Lung (tissue), 12 donors: ENCODE measurements around the gene TRAPPC12. TPM values are rescaled to one million over a fixed set of nuclear protein-coding genes. Genes with fewer than 3 reads are reported as not detected.

ENCODE experiments used
- ATAC-seq: fragments of 200-7000 bp; cut with Tn5 transposase; one replicate; pipeline ENCODE4 v1.9.1; 2020; ENCODE audit warnings: moderate number of reproducible peaks; ENCODE audit not compliant: insufficient read depth, low FRiP score
- DNase-seq, 3 donors: peaks; one replicate each; pipeline ENCODE4 v3.0.0-alpha.2; 2013 to 2017
- H3K27ac ChIP-seq, 2 donors: one replicate each; pipeline ENCODE4 v1.5.1; 2013; ENCODE audit warnings: mild to moderate bottlenecking in 2 of 2, moderate library complexity in 2 of 2, control low read depth in 1 of 2, inconsistent platforms in 1 of 2, low read depth in 1 of 2, low read length in 1 of 2
- H3K27me3 ChIP-seq, 3 donors: one replicate each; pipeline ENCODE4 v1.5.1; 2013; ENCODE audit warnings: low read length in 2 of 3; ENCODE audit not compliant: control insufficient read depth in 3 of 3, insufficient read depth in 3 of 3
- H3K36me3 ChIP-seq, 4 donors: one replicate each; pipeline ENCODE4 v1.5.1; 2013; ENCODE audit warnings: low read length in 4 of 4, mild to moderate bottlenecking in 1 of 4, moderate library complexity in 1 of 4; ENCODE audit not compliant: control insufficient read depth in 4 of 4, insufficient read depth in 4 of 4
- H3K4me1 ChIP-seq, 5 donors: one replicate each; pipeline ENCODE4 v1.5.1; 2013; ENCODE audit warnings: low read length in 5 of 5, mild to moderate bottlenecking in 2 of 5, moderate library complexity in 1 of 5; ENCODE audit not compliant: control insufficient read depth in 5 of 5, insufficient read depth in 5 of 5
- H3K4me3 ChIP-seq: one replicate; pipeline ENCODE4 v1.5.1; 2013; ENCODE audit warnings: mild to moderate bottlenecking, control low read depth, moderate library complexity
- H3K9ac ChIP-seq, 2 donors: one replicate each; pipeline ENCODE4 v1.5.1; 2013; ENCODE audit warnings: low read length in 2 of 2, control low read depth in 1 of 2; ENCODE audit not compliant: insufficient read depth in 1 of 2
- H3K9me3 ChIP-seq, 4 donors: one replicate each; pipeline ENCODE4 v1.5.1; 2013; ENCODE audit warnings: low read length in 3 of 4, mild to moderate bottlenecking in 1 of 4, moderate library complexity in 1 of 4; ENCODE audit not compliant: control insufficient read depth in 4 of 4, insufficient read depth in 3 of 4
- WGBS, 2 donors: extraction: QIAGEN DNeasy Blood & Tissue Kit; methylation state at CpG; one replicate each; pipeline ENCODE4 v1.1.7; 2013; 5-methylcytosine and 5-hydroxymethylcytosine counted together
- polyA plus RNA-seq, 2 donors: library from polyadenylated mRNA; stranded (reverse); fragments of 200-250 nt; gene quantifications; one replicate each; pipeline ENCODE4 v1.2.1, GENCODE V29; 2013
- total RNA-seq, 2 donors: library from RNA; depleted of rRNA in 1 of 2; stranded (reverse); fragments of >200 nt in 1 of 2; gene quantifications; one replicate each; pipeline ENCODE4 v1.2.1, GENCODE V29; 2014 to 2021
- TF ChIP-seq, protein P1 (sequence below): IDR thresholded peaks from 2 replicates; pipeline ENCODE4 v1.5.1; 2012; ENCODE audit warnings: mild to moderate bottlenecking; ENCODE audit errors: control extremely low read depth, extremely low read depth
- donor health status: control.
- donor health status: control.
- donor health status: Bipolar disorder and iron deficiency.
- donor health status: healthy.
- donor health status: DM: yes; HTN: yes; CAD: no.

Gene TRAPPC12
- total and polyA plus RNA-seq, 4 donors, result 49.9 to 117 (median 91.0) TPM

DNA sequence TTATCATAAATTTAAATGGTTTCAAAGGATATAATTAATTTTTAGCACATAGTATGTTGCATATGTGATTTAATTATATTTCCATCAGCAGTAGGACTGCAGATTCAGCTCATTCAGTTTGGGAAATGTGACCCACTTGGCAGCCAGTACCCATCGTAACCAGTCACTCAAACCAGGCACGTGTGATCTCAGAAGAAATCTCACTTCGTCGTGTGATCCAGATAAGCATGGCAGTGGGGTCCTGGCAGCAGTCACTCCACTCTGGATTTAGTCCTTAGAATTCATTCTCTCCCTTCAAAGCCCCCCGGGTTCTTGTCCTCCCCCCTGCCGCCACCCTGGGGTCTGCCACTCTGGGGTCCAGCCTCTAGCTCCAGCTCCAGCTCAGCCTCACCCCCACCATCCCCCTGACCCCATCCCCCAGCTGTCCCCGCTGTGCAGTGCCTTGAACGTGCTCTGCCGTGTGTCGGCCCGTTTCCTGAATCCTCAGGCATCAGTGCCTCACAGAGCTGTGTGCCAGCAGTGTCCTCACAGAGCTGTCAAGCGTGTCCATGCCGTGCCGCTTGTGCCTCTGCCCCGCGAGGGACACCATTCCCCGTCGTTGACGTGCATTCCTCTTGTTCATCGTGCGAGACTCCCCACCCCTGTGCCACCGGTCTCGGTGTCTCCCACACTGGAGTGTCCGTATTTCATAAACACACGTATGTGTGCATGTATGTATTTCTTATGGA lies 34.8 kb downstream of the TRAPPC12 start:
- no peaks in the 10 kb centered on the region for H3K9me3 ChIP-seq
- H3K4me3 ChIP-seq, result no peak overlapping the region
- H3K4me1 ChIP-seq, result peaks cover 0 to 1% (median 0%) of the 10 kb centered on the region in 5 donors
- no peaks in the 10 kb centered on the region for H3K27me3 ChIP-seq
- TF ChIP-seq, protein P1, sequence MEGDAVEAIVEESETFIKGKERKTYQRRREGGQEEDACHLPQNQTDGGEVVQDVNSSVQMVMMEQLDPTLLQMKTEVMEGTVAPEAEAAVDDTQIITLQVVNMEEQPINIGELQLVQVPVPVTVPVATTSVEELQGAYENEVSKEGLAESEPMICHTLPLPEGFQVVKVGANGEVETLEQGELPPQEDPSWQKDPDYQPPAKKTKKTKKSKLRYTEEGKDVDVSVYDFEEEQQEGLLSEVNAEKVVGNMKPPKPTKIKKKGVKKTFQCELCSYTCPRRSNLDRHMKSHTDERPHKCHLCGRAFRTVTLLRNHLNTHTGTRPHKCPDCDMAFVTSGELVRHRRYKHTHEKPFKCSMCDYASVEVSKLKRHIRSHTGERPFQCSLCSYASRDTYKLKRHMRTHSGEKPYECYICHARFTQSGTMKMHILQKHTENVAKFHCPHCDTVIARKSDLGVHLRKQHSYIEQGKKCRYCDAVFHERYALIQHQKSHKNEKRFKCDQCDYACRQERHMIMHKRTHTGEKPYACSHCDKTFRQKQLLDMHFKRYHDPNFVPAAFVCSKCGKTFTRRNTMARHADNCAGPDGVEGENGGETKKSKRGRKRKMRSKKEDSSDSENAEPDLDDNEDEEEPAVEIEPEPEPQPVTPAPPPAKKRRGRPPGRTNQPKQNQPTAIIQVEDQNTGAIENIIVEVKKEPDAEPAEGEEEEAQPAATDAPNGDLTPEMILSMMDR, result no peak
- peaks cover 0 to 17% (median 7%) of the 10 kb centered on the region in 4 donors for H3K36me3 ChIP-seq
- H3K27ac ChIP-seq, result no peak overlapping the region
- 91 to 95% methylated on average over 25 of the region's 25 CpGs for WGBS, 2 donors
- ATAC-seq, result no peak
- H3K9ac ChIP-seq, result no peak overlapping the region
- DNase-seq, result no peak

DNA sequence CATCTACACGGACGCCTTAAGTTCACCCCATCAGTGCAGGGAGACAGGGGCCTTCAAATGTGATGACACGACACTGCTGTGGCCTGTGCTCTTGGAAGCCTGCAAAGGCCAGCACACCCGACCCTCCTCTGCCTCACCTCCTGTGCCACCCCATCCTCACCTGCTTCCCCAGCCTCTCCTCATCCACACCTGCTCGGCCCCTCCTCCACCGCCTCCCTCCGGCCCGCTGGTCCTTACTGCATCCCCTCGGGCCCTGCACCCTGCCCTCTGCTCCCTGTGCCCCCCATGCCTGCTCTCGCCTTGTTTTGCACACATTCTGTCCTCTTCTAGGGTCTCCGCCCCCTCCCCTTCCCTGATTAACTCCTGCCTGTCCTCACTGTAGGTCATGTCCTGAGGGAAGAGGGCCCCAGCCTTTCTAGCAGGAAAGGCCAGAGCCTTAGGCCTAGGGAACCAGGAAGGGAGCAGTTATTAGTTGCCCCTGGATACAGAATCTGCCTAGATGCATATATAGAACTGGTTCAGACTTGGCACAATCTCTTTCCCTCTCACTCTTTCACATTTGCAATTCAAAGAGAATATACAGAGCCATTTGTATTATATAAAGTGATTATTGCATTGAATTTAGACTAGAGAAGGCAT lies 39.4 kb downstream of the TRAPPC12 start:
- no peaks in the 10 kb centered on the region for H3K4me1 ChIP-seq
- no peak overlapping the region for H3K4me3 ChIP-seq
- H3K9ac ChIP-seq, result no peak overlapping the region
- TF ChIP-seq, protein P1, result no peak
- no peaks in the 10 kb centered on the region for H3K9me3 ChIP-seq
- H3K36me3 ChIP-seq, result peaks cover 0 to 38% (median 23%) of the 10 kb centered on the region in 4 donors
- WGBS, 2 donors, result 92 to 94% methylated on average over 11 of the region's 11 CpGs
- no peak for DNase-seq
- ATAC-seq, result no peak
- no peaks in the 10 kb centered on the region for H3K27me3 ChIP-seq
- H3K27ac ChIP-seq, result no peak overlapping the region

DNA sequence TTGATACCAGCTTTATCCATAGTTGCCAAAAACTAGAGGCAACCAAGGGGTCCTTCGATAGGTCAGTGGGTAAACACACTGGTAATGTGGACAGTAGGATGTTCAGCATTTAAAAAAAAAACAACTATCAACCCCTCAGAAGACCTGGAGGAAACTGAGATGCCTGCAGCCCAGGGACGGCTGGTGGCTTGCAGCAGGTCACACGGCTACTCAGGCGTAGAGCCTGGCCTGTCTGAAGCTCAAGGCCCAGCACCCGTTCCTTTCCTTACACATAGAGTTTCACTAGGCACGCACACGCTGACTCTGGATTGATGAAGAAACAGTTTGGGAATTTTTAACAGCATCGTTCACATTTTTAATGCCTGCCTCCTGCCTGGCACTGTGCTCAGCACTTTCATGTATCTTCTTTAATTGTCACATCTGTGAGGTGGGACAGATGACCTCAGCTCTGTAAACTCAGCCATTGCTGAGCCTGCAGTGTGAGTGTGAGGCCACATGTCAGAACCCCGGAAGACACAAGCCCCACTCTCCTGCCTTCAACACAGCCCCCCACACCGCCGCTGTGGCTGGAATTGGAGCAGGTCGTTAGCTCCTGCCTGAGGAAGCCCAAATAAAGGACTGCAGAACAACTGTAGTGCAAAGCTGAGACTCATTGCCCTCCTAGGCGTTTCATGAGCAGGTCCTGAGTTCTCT lies 40.7 kb downstream of the TRAPPC12 start:
- no peak for DNase-seq
- H3K36me3 ChIP-seq, result peaks cover 7 to 43% (median 23%) of the 10 kb centered on the region in 4 donors
- no peaks in the 10 kb centered on the region for H3K9me3 ChIP-seq
- no peaks in the 10 kb centered on the region for H3K4me1 ChIP-seq
- H3K9ac ChIP-seq, result no peak overlapping the region
- no peak overlapping the region for H3K27ac ChIP-seq
- H3K27me3 ChIP-seq, result no peaks in the 10 kb centered on the region
- TF ChIP-seq, protein P1, result no peak
- 92 to 95% methylated on average over 12 to 13 of the region's 13 CpGs for WGBS, 2 donors
- no peak overlapping the region for H3K4me3 ChIP-seq
- ATAC-seq, result no peak
